Upper lobe of left lung (tissue), 4 donors: ENCODE measurements around the gene SORBS2.

Source experiments
- CTCF ChIP-seq, 6 experiments: fragments of 450-650 bp in 4 of 6; fragments of 200-600 bp in 2 of 6; sonication (generic) in 2 of 6; IDR thresholded peaks; one replicate each; pipeline ENCODE4 v1.5.1; 2016 to 2019; ENCODE audit warnings: antibody characterized with exemption in 6 of 6
- POLR2A ChIP-seq, 4 donors: fragments of 450-650 bp; IDR thresholded peaks; one replicate each; pipeline ENCODE4 v1.5.1; 2016 to 2017; ENCODE audit warnings: antibody characterized with exemption in 4 of 4, mild to moderate bottlenecking in 2 of 4

- TF ChIP-seq CTCF (IDR thresholded peaks at IDR 0.05) (no peak), POLR2A (IDR thresholded peaks at IDR 0.05) (no peak)
Measured at GRCh38 chr4:185830263-185830994, 18.4 kb upstream of the SORBS2 start.
